Measurements from ENCODE around the gene PPFIA1. TPM values are rescaled to one million over a fixed set of nuclear protein-coding genes. Genes with fewer than 3 reads are reported as not detected.

Gene PPFIA1
- polyA plus RNA-seq, 1 of the 3 experiments (the other 2 are of a cell fraction) = 37.4 TPM

- peaks cover 2% of the 10 kb centered on the region for H3F3A ChIP-seq (replicated peaks; ENCODE audit: insufficient read depth)
- no peaks in the 10 kb centered on the region for H3K9me2 ChIP-seq
- H3K4me1 ChIP-seq (ENCODE audit: control insufficient read depth in 1 of 2, insufficient read depth in 2 of 2, low read depth in 1 of 2, low read length in 1 of 2) = no peaks in the 10 kb centered on the region
- WGBS (ENCODE audit: low lambda C conversion rate) = 97% methylated on average over 14 of the region's 14 CpGs
- no peak overlapping the region for H3K27ac ChIP-seq (ENCODE audit: low read depth in 2 of 2, low read length in 1 of 2)
- H3K27me3 ChIP-seq (ENCODE audit: insufficient read depth) = no peaks in the 10 kb centered on the region
- no peaks in the 10 kb centered on the region for H3K9me3 ChIP-seq
- peaks cover 54% of the 10 kb centered on the region for H4K20me1 ChIP-seq (ENCODE audit: insufficient read depth)
- H3K4me3 ChIP-seq (ENCODE audit: low read depth in 2 of 2, low read length in 1 of 2) = no peak overlapping the region
- H3K9ac ChIP-seq = no peak overlapping the region
- H3K79me2 ChIP-seq (ENCODE audit: insufficient read depth) = peaks cover 40% of the 10 kb centered on the region
- ChIA-PET POLR2A (no interaction called here), CTCF (no interaction called here)
- H2AFZ ChIP-seq (ENCODE audit: low read depth) = no peak overlapping the region
- no peak for TF ChIP-seq MXI1 (IDR thresholded peaks at IDR 0.05; ENCODE audit: low read depth, low read length)
- TF ChIP-seq TAF1 (IDR thresholded peaks at IDR 0.05; ENCODE audit: borderline replicate concordance, low read depth, low read length) = no peak
- TF ChIP-seq TEAD4 (IDR thresholded peaks at IDR 0.05; ENCODE audit: borderline replicate concordance, insufficient read depth) = no peak
- no peak for TF ChIP-seq ELF1 (IDR thresholded peaks at IDR 0.05)
- TF ChIP-seq RAD21 (IDR thresholded peaks at IDR 0.05; ENCODE audit: low read length) = no peak
- no peak for TF ChIP-seq JUND (IDR thresholded peaks at IDR 0.05)
- no peak for TF ChIP-seq PBX3 (IDR thresholded peaks at IDR 0.05)
- TF ChIP-seq MEF2A (IDR thresholded peaks at IDR 0.05; ENCODE audit: borderline replicate concordance, low read depth) = no peak
- TF ChIP-seq RCOR1 (IDR thresholded peaks at IDR 0.05; ENCODE audit: low read length) = no peak
- TF ChIP-seq REST (IDR thresholded peaks at IDR 0.05; ENCODE audit: low read depth, low read length) = no peak
- no peak for TF ChIP-seq NFIC (IDR thresholded peaks at IDR 0.05; ENCODE audit: borderline replicate concordance)
- no peak for TF ChIP-seq GATA2 (CRISPR knock-in tag; IDR thresholded peaks at IDR 0.05)
- no peak for TF ChIP-seq IRF3 (IDR thresholded peaks at IDR 0.05; ENCODE audit: low read depth, low read length)
- no peak for TF ChIP-seq SIN3A (IDR thresholded peaks at IDR 0.05; ENCODE audit: borderline replicate concordance, low read depth, low read length)
- H3K4me2 ChIP-seq = no peak overlapping the region
- no peak for DNase-seq
- peaks cover 57 to 74% of the 10 kb centered on the region in 2 experiments for H3K36me3 ChIP-seq (replicated peaks in 1 of 2; ENCODE audit: control insufficient read depth in 1 of 2, insufficient read depth in 2 of 2, low read length in 1 of 2)
Observed at GRCh38 chr11:70424765-70425344, 154.4 kb downstream of the PPFIA1 start.
